Measurements from ENCODE around the gene ALPK1. TPM values are rescaled to one million over a fixed set of nuclear protein-coding genes. Genes with fewer than 3 reads are reported as not detected.
"Not testable (repeated sequence)": the region's sequence is repeated elsewhere in the genome, so short reads cannot be mapped to it uniquely, and the experiment has no call there.

ALPK1 gene
- polyA plus RNA-seq, 4 donors = 9.8 to 18.0 (median 13.8) TPM

- no peak for DNase-seq (ENCODE audit: low read depth in 4 of 4, low spot score in 2 of 4)
These were observed 129.2 kb downstream of the ALPK1 start for GRCh38 chr4:112426416-112426815.

DNA sequence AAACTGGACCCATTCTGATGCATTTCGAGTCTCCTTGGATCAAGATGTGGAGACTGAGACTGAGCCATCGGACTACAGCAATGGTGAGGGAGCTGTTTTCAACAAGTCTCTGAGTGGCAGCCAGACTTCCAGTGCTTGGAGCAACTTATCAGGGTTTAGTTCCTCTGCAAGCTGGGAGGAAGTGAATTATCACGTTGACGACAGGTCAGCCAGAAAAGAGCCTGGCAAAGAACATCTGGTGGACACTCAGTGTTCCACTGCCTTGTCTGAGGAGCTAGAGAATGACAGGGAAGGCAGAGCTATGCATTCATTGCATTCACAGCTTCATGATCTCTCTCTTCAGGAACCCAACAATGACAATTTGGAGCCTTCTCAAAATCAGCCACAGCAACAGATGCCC lies 134.0 kb downstream of the ALPK1 start:
- DNase-seq (ENCODE audit: low read depth in 4 of 4, low spot score in 2 of 4) = no peak

DNA sequence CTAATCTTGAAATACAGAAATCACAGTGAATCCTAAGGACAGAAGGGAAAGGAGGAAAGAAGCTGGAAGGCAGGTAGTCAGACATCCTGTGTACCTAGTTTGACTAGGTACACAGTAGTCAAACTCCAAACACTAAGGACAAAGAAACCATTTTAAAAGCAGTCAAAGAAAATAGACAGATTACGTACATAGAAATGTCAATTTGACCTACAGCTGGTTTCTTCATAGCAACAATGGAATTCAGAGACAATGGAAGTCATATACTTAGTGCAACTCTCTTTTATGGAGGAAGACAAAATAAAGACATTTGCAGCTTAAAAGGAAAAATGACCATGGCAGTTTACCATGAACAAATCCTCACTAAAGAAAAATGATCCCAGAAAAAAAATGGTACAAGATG lies 139.8 kb downstream of the ALPK1 start:
- DNase-seq (ENCODE audit: low read depth in 4 of 4, low spot score in 2 of 4) = no peak

DNA sequence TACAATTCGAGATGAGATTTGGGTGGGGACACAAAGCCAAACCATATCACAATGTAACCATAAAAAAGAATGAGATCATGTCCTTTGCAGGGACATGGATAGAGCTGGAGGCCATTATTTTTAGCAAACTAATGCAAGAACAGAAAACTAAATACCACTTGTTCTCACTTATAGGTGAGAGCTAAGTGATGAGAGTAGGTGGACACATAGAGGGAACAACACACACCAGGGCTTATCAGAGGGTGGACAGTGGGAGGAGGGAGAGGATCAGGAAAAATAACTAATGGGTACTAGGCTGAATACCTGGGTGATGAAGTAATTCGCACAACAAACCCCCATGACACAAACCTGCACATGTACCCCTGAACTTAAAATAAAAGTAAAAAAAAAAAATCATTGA lies 145.1 kb downstream of the ALPK1 start:
- not testable (repeated sequence) for DNase-seq (ENCODE audit: low read depth in 4 of 4, low spot score in 2 of 4)

GRCh38 chr4:112448306-112449132 lies 151.3 kb downstream of the ALPK1 start:
- DNase-seq (ENCODE audit: low read depth in 4 of 4, low spot score in 2 of 4) = no peak

DNA sequence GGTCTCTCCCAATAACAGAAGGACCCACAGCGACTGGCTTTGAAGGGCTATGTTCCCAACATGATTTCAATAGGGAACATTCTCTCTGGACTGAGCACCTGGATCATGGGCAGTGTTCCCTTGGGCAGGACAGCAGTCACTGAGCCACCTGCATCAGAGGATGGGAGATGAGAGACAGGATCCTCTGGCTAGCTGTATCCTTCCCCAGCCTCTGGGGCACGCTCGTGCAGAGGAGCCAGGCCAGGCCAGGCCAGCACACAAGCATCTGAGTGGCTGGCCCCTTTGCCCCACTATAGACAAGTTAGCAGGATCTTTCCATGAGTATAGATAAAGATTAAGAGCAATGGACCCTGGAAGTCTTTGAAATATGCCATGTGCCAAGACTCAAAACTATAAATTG lies 152.5 kb downstream of the ALPK1 start:
- no peak for DNase-seq (ENCODE audit: low read depth in 4 of 4, low spot score in 2 of 4)

DNA sequence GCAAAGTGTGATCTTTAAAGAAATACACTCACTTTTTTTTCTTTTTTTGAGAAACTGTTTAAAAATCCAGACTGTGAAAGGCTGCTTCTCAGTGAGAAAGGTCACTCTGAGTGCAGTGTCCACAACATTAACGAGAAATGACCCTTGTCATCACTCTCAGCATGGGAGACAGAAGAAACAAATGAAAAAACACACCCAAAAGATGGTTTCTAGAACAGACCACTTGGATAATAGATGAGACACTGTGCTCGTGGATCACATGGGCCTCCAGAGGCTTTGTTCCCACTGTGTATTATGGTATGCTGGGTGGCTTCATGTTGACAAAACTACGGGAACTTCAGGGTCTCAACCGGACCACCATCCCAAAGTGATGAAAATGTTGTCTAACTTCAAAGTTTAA lies 153.9 kb downstream of the ALPK1 start:
- DNase-seq (ENCODE audit: low read depth in 4 of 4, low spot score in 2 of 4) = no peak

DNA sequence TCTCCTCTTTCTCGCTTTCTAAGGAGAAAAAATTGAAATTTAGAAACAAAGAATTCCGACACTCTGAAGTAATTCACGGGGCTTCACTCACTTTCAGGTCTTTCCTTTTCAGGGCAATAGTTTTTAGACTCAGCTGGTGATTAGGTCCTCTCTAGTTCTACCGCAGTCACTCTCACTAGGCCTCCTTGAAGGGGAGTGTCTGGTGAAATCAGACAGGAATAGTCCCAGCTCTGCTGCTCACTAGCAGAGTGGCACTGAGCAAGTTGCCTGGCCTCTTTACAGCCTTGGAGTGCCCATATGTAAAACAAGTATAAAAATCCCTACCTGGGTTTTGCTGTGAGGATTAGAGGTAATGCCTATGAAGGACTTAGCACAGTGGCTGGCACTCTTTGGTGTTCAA lies 154.7 kb downstream of the ALPK1 start:
- DNase-seq (ENCODE audit: low read depth in 4 of 4, low spot score in 2 of 4) = no peak

DNA sequence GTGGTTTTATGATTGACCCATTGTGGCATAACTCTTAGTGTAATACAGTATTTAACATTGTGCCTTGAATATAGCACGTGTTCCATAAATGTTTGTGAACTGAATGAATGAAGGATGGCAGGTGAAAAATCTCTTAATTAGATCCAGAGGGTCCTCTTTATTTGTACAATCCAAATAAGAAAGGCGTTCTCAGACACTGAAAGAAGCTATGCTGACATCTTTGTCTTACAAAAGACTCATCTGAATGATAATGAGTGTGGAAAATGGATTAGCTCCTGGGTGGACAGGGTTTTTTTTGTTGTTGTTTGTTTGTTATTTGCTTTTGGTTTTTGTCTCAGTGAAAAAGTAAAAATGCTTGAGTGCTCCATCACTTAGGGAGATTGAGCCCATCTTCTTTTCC lies 156.2 kb downstream of the ALPK1 start:
- DNase-seq (ENCODE audit: low read depth in 4 of 4, low spot score in 2 of 4) = no peak

DNA sequence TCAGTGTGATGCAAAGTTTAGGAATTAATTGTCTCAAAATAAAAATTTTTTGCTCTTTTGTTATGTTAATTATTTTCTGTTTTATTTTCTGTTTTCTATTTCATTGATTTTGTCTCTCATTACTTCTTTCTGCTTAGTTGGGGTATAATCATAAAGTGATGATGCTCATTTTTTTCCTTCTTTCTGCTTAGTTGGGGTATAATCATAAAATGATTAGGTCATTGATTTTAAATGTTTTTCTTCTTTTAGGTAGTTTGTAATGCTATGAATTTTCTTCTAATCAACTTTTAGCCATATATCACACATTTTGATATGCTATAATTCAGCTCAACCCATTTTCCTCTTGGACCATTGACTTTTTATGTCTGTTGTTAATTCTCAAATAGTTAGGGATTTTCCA lies 175.1 kb downstream of the ALPK1 start:
- no peak for DNase-seq (ENCODE audit: low read depth in 4 of 4, low spot score in 2 of 4)

DNA sequence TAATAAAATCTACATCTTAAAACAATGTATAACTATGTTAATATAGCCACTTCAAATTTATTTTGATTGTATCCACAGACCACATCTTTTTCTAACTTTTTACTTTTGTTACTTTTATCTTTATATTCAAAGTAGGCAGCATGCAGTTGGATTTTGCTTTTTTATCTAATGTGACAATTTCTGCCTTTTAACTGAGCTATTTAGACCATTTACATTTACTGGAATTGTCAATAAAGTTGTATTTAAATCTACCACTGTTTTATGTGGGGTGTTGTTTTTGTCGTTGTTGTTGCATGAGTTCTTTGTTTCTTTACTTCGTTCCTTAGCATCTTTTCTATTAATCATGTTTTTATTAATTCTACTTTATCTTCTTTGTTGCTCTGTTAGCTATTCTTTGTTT lies 176.8 kb downstream of the ALPK1 start:
- no peak for DNase-seq (ENCODE audit: low read depth in 4 of 4, low spot score in 2 of 4)

GRCh38 chr4:112485930-112486329 lies 188.8 kb downstream of the ALPK1 start:
- DNase-seq (ENCODE audit: low read depth in 4 of 4, low spot score in 2 of 4) = no peak

GRCh38 chr4:112490808-112491207 lies 193.6 kb downstream of the ALPK1 start:
- not testable (repeated sequence) for DNase-seq (ENCODE audit: low read depth in 4 of 4, low spot score in 2 of 4)

Other genes with a start within 250 kb of the ALPK1 start
- 1 to 10 TPM; 1.3 to 1.7 (median 1.3) TPM for gene FAM241A, start 151.9 kb upstream of the ALPK1 start, polyA plus RNA-seq (ENCODE audit: insufficient read length in 4 of 4)
- 10 to 100 TPM; 35.6 to 46.2 (median 38.2) TPM for gene AP1AR, start 65.6 kb upstream of the ALPK1 start, polyA plus RNA-seq (ENCODE audit: insufficient read length in 4 of 4)
- gene TIFA, start 11.5 kb upstream of the ALPK1 start, polyA plus RNA-seq (ENCODE audit: insufficient read length in 4 of 4) = 10 to 100 TPM; 14.5 to 21.0 (median 15.7) TPM
- not detected for gene NEUROG2, start 218.8 kb downstream of the ALPK1 start, polyA plus RNA-seq (ENCODE audit: insufficient read length in 4 of 4)

Measured in left renal cortex interstitium (tissue), 4 donors.